ENCODE measurements around the gene LCMT1.

DNA sequence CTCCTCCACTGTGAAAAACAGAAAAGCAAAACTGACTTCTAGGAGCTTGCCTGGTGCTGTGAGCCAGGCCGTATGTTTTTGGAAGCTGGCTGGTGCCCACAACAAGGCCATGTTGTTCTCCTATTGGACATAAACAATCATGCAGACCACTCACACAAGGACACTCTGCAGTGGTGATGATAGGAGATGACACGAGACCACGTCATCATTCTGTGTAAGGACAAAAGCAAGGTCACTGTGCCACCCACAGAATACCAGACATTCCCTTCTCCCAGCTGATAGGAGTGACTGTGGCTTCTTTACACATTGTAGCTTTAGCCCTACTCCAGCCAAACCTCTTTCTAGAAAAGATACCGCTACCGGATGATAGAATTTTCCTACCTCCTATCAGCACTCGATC lies 47.7 kb upstream of the LCMT1 start:
- no peak for TF ChIP-seq CTCF (IDR thresholded peaks at IDR 0.05)
- no peak for TF ChIP-seq POLR2A (IDR thresholded peaks at IDR 0.05)

Data from testis (tissue), 2 donors.